HepG2 (cell line): ENCODE results near the gene HAPLN2. TPM values are rescaled to one million over a fixed set of nuclear protein-coding genes. Genes with fewer than 3 reads are reported as not detected.

Source experiments
- ATAC-seq: fragments of 200-7000 bp; cut with Tn5 transposase; 3 replicates; pipeline ENCODE4 v1.9.1; 2020; ENCODE audit warnings: mild to moderate bottlenecking, moderate library complexity
- BruUV-seq: library from RNA; stranded (reverse); fragments of 400-500 nt; replicated peaks from 2 replicates; lab custom pipeline; 2021; lab: Mats Ljungman, UMichigan
- CTCF ChIA-PET: fragments of 300-600 bp; formaldehyde crosslinking; extraction: SDS; loops from one replicate; lab custom pipeline; 2021; ENCODE audit warnings: low total read pairs, inconsistent platforms, low intra/inter-chr PET ratio; lab: Yijun Ruan, JAX
- POLR2A ChIA-PET: fragments of 350-600 bp; sonication (Branson Sonifier 250); formaldehyde crosslinking; loops from one replicate; lab custom pipeline; 2020; ENCODE audit warnings: antibody characterized with exemption, inconsistent platforms; lab: Yijun Ruan, JAX
- DNase-seq: peaks from one replicate; pipeline ENCODE4 v3.0.0-alpha.2; 2015; ENCODE audit warnings: low spot score
- FAIRE-seq: peaks from 3 replicates; lab custom pipeline; 2011; peaks lifted over from hg19 to GRCh38; lab: Jason Lieb, UNC
- H2AFZ ChIP-seq: one replicate; pipeline ENCODE4 v1.6.1; 2011; ENCODE audit warnings: low read length, inconsistent platforms
- H3K27ac ChIP-seq: fragments of 300-600 bp; 3 replicates; pipeline ENCODE4 v1.8.0; 2011; ENCODE audit warnings: mixed run types, mild to moderate bottlenecking, mixed read lengths, low read length, inconsistent platforms; ENCODE audit not compliant: insufficient read depth; ENCODE audit errors: extremely low read length
- H3K27me3 ChIP-seq, 2 experiments: fragments of 200-600 bp in 1 of 2; 2 replicates in 1 of 2; 3 replicates in 1 of 2; pipeline versions ENCODE4 v1.6.0 to v1.8.0; 2011; ENCODE audit warnings: low read length in 2 of 2, mild to moderate bottlenecking in 2 of 2, moderate library complexity in 2 of 2, inconsistent platforms in 1 of 2; ENCODE audit not compliant: insufficient read depth in 2 of 2, control insufficient read depth in 1 of 2
- H3K36me3 ChIP-seq, 2 experiments: fragments of 200-600 bp in 1 of 2; replicated peaks in 1 of 2; 2 replicates in 1 of 2; 3 replicates in 1 of 2; pipeline versions ENCODE4 v1.5.1 to v1.8.0; 2011; ENCODE audit warnings: low read length in 2 of 2, inconsistent platforms in 1 of 2; ENCODE audit not compliant: insufficient read depth in 2 of 2, control insufficient read depth in 1 of 2
- H3K4me1 ChIP-seq: 2 replicates; pipeline ENCODE4 v1.5.1; 2012; ENCODE audit warnings: low read length, inconsistent platforms; ENCODE audit not compliant: insufficient read depth
- H3K4me2 ChIP-seq: 2 replicates; pipeline ENCODE4 v1.6.0; 2011; ENCODE audit warnings: low read depth, low read length, inconsistent platforms
- H3K4me3 ChIP-seq, 3 experiments: fragments of 200-600 bp in 1 of 3; sonication (generic), shearing (Covaris generic) in 1 of 3; replicated peaks in 1 of 3; 2 replicates each; pipeline ENCODE4 v1.5.1; 2011 to 2016; ENCODE audit warnings: low read length in 3 of 3, inconsistent platforms in 2 of 3, low read depth in 2 of 3, mild to moderate bottlenecking in 2 of 3, control low read depth in 1 of 3, mixed read lengths in 1 of 3; ENCODE audit not compliant: insufficient read depth in 1 of 3
- H3K79me2 ChIP-seq: one replicate; pipeline ENCODE4 v1.6.1; 2011; ENCODE audit warnings: low read length, inconsistent platforms; ENCODE audit not compliant: insufficient read depth
- H3K9ac ChIP-seq: 2 replicates; pipeline ENCODE4 v1.6.0; 2011; ENCODE audit warnings: mild to moderate bottlenecking, low read depth, low read length, inconsistent platforms; ENCODE audit not compliant: insufficient read depth
- H3K9me3 ChIP-seq: 2 replicates; pipeline ENCODE4 v1.5.1; 2012; ENCODE audit warnings: mild to moderate bottlenecking, low read length
- H4K20me1 ChIP-seq: 2 replicates; pipeline ENCODE4 v1.6.0; 2011; ENCODE audit warnings: inconsistent platforms, mild to moderate bottlenecking, low read length, moderate library complexity; ENCODE audit not compliant: insufficient read depth
- AGO2 ChIP-seq: fragments of 200-400 bp; formaldehyde crosslinking; optimal IDR thresholded peaks from 2 replicates; pipeline ENCODE3; 2017; ENCODE audit warnings: mild to moderate bottlenecking, low read depth, low read length, moderate library complexity
- AKAP8 ChIP-seq: sonication (generic); formaldehyde crosslinking; IDR thresholded peaks from 2 replicates; pipeline ENCODE4 v1.5.1; 2020; ENCODE audit warnings: mild to moderate bottlenecking, missing genetic modification reagents
- HNRNPK ChIP-seq: fragments of 200-400 bp; formaldehyde crosslinking; IDR thresholded peaks from 2 replicates; pipeline ENCODE4 v1.6.1; 2018; ENCODE audit warnings: low read length, low read depth, moderate library complexity, mild to moderate bottlenecking; ENCODE audit not compliant: poor library complexity, severe bottlenecking
- KDM5B ChIP-seq: sonication (generic); formaldehyde crosslinking; IDR thresholded peaks from 2 replicates; pipeline ENCODE4 v1.4.0; 2020; ENCODE audit warnings: missing genetic modification reagents, mild to moderate bottlenecking, borderline replicate concordance
- MTA3 ChIP-seq: sonication (generic); formaldehyde crosslinking; IDR thresholded peaks from 2 replicates; pipeline ENCODE4 v1.4.0; 2020; ENCODE audit warnings: missing genetic modification reagents
- NFYB ChIP-seq: sonication (generic); formaldehyde crosslinking; IDR thresholded peaks from 2 replicates; pipeline ENCODE4 v1.4.0; 2020; ENCODE audit warnings: missing genetic modification reagents
- NONO ChIP-seq, 2 experiments: fragments of 450-650 bp in 1 of 2; sonication (generic) in 1 of 2; formaldehyde crosslinking in 1 of 2; IDR thresholded peaks in 1 of 2; conservative IDR thresholded peaks in 1 of 2; 2 replicates each; pipeline versions ENCODE4 v1.6.1 to v1.8.0; 2017 to 2022; ENCODE audit warnings: mild to moderate bottlenecking in 1 of 2, missing genetic modification reagents in 1 of 2, moderate library complexity in 1 of 2
- POLR2G ChIP-seq: fragments of 200-400 bp; formaldehyde crosslinking; IDR thresholded peaks from 2 replicates; pipeline ENCODE4 v1.6.1; 2018; ENCODE audit warnings: mild to moderate bottlenecking, low read depth, low read length, moderate library complexity
- RBFOX2 ChIP-seq: fragments of 200-400 bp; formaldehyde crosslinking; IDR thresholded peaks from 2 replicates; pipeline ENCODE4 v1.6.1; 2017; ENCODE audit warnings: low read depth, mild to moderate bottlenecking, low read length
- RBM22 ChIP-seq: fragments of 200-400 bp; formaldehyde crosslinking; optimal IDR thresholded peaks from 2 replicates; pipeline ENCODE3; 2017; ENCODE audit warnings: mild to moderate bottlenecking, low read length, moderate library complexity
- WGBS: methylation state at CpG from one replicate; pipeline ENCODE4 v1.1.6; 2017; ENCODE audit warnings: low lambda C conversion rate; 5-methylcytosine and 5-hydroxymethylcytosine counted together
- in situ Hi-C: cut with HindIII; loops from 2 replicates; pipeline ENCODE4 v1.10.0; 2017; ENCODE audit warnings: low pct_unique_long_range_greater_than_20kb; ENCODE audit not compliant: extremely low pct_ligation_motif_present
- intact Hi-C: fragments of 100-400 bp; cut with micrococcal nuclease; formaldehyde crosslinking; loops from one replicate; pipeline ENCODE4 v1.10.0; 2022; ENCODE audit not compliant: unreplicated experiment
- polyA plus RNA-seq, 8 experiments: library from polyadenylated mRNA; depleted of rRNA in 3 of 8; stranded (reverse) in 7 of 8; unstranded in 1 of 8; fragments of >200 nt; fragmentation: Illumina TruSeq in 4 of 8; extraction: Trizol in 4 of 8; gene quantifications; 2 replicates each; pipeline versions ENCODE4 v1.2.1 to v1.2.3, GENCODE V29; 2011 to 2016; ENCODE audit warnings: low read depth in 4 of 8, missing spikeins in 1 of 8, mixed read lengths in 1 of 8; ENCODE audit not compliant: insufficient read depth in 1 of 8
- total RNA-seq, 5 experiments: library from RNA; depleted of rRNA; stranded (reverse); fragments of >200 nt; fragmentation: Illumina TruSeq; extraction: Trizol; gene quantifications; 2 replicates each; pipeline ENCODE4 v1.2.3, GENCODE V29; 2016; ENCODE audit warnings: low read depth in 1 of 5
- TF ChIP-seq, protein P1 (sequence below): sonication (generic); formaldehyde crosslinking; IDR thresholded peaks from 2 replicates; pipeline ENCODE4 v1.4.0; 2020; ENCODE audit warnings: missing genetic modification reagents

HAPLN2 gene
- total and polyA plus RNA-seq, 2 of the 13 experiments (the other 11 are each of a cell fraction or from before 2014, with no cell fraction given), result not detected

GRCh38 chr1:156655151-156655903 is 36.1 kb downstream of the HAPLN2 start:
- DNase-seq, result no peak
- in situ Hi-C loops, result no loop called here
- H4K20me1 ChIP-seq, result peaks cover 89% of the 10 kb centered on the region
- H3K4me2 ChIP-seq, result no peak overlapping the region
- WGBS, result 100% methylated on average over 2 of the region's 2 CpGs
- intact Hi-C loops, result no loop called here
- no peaks in the 10 kb centered on the region for H3K9me3 ChIP-seq
- no peak overlapping the region for H2AFZ ChIP-seq
- peaks cover 45% of the 10 kb centered on the region for H3K4me1 ChIP-seq
- ChIA-PET CTCF (interaction anchor here (6.4 kb wide), 1 partner anchor 23 kb away, joined by 166 read pairs; the partner anchor contains the start of gene NES), POLR2A (interaction anchor here (0.6 kb wide), 1 partner anchor 10 kb away, joined by 3 read pairs; no protein-coding TSS in a partner anchor)
- H3K27ac ChIP-seq, result no peak overlapping the region
- TF ChIP-seq RBM22 (peak; percentile 82), AKAP8 (CRISPR knock-in tag) (peak; percentile 19; the same call in 1 of the 2 replicates), HNRNPK (no peak), RBFOX2 (peak; percentile 50; the same call in 1 of the 2 replicates)
- no peak for FAIRE-seq
- H3K36me3 ChIP-seq, result peaks cover 1 to 5% of the 10 kb centered on the region in 2 experiments; a peak in 1 of 5 replicates
- peaks cover 11% of the 10 kb centered on the region for H3K79me2 ChIP-seq
- H3K9ac ChIP-seq, result no peak overlapping the region
- ATAC-seq, result no peak
- H3K27me3 ChIP-seq, result no peaks in the 10 kb centered on the region
- H3K4me3 ChIP-seq, result no peak overlapping the region
- BruUV-seq, result no TSS peak

GRCh38 chr1:156655904-156656516 is 36.8 kb downstream of the HAPLN2 start:
- WGBS, result 92% methylated on average over 5 of the region's 9 CpGs
- POLR2A ChIA-PET, result interaction anchor here (0.6 kb wide), 1 partner anchor 9 kb away, joined by 3 read pairs; no protein-coding TSS in a partner anchor
- H3K27ac ChIP-seq, result no peak overlapping the region
- FAIRE-seq, result no peak
- no peak overlapping the region for H3K4me3 ChIP-seq
- no peak overlapping the region for H3K9ac ChIP-seq
- in situ Hi-C loops, result no loop called here
- CTCF ChIA-PET, result interaction anchor here (1.7 to 6.4 kb wide), 2 partner anchors 22 to 37 kb away, joined by 4 to 166 read pairs; partner anchors contain the start of genes HAPLN2 and NES
- H3K27me3 ChIP-seq, result no peaks in the 10 kb centered on the region; a peak in 1 of 5 replicates
- no TSS peak for BruUV-seq
- intact Hi-C loops, result no loop called here
- peaks cover 1 to 5% of the 10 kb centered on the region in 2 experiments; a peak in 1 of 5 replicates for H3K36me3 ChIP-seq
- H3K79me2 ChIP-seq, result peaks cover 18% of the 10 kb centered on the region
- no peak for DNase-seq
- no peak overlapping the region for H2AFZ ChIP-seq
- H3K4me1 ChIP-seq, result peaks cover 45% of the 10 kb centered on the region
- no peak for ATAC-seq
- H4K20me1 ChIP-seq, result peaks cover 89% of the 10 kb centered on the region
- H3K4me2 ChIP-seq, result no peak overlapping the region
- no peaks in the 10 kb centered on the region for H3K9me3 ChIP-seq
- no peak for TF ChIP-seq NONO (IDR thresholded peaks at IDR 0.05)
- TF ChIP-seq NONO (CRISPR knock-in tag; conservative IDR thresholded peaks at IDR 0.05), result 0 out of 2 replicates have a peak, but pooled peaks have one; percentile 8
- no peak for TF ChIP-seq MTA3 (CRISPR knock-in tag)
- TF ChIP-seq POLR2G, result peak; percentile 51; the same call in 1 of the 2 replicates
- no peak for TF ChIP-seq KDM5B (CRISPR knock-in tag)
- peak; percentile 30 for TF ChIP-seq AGO2
- TF ChIP-seq NFYB (CRISPR knock-in tag), result no peak
- 0 out of 2 replicates have a peak, but pooled peaks have one; percentile 33 for TF ChIP-seq RBFOX2
- TF ChIP-seq, protein P1, sequence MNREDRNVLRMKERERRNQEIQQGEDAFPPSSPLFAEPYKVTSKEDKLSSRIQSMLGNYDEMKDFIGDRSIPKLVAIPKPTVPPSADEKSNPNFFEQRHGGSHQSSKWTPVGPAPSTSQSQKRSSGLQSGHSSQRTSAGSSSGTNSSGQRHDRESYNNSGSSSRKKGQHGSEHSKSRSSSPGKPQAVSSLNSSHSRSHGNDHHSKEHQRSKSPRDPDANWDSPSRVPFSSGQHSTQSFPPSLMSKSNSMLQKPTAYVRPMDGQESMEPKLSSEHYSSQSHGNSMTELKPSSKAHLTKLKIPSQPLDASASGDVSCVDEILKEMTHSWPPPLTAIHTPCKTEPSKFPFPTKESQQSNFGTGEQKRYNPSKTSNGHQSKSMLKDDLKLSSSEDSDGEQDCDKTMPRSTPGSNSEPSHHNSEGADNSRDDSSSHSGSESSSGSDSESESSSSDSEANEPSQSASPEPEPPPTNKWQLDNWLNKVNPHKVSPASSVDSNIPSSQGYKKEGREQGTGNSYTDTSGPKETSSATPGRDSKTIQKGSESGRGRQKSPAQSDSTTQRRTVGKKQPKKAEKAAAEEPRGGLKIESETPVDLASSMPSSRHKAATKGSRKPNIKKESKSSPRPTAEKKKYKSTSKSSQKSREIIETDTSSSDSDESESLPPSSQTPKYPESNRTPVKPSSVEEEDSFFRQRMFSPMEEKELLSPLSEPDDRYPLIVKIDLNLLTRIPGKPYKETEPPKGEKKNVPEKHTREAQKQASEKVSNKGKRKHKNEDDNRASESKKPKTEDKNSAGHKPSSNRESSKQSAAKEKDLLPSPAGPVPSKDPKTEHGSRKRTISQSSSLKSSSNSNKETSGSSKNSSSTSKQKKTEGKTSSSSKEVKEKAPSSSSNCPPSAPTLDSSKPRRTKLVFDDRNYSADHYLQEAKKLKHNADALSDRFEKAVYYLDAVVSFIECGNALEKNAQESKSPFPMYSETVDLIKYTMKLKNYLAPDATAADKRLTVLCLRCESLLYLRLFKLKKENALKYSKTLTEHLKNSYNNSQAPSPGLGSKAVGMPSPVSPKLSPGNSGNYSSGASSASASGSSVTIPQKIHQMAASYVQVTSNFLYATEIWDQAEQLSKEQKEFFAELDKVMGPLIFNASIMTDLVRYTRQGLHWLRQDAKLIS, result no peak
